H9 (cell line): ENCODE results near the gene HBG2. TPM values are rescaled to one million over a fixed set of nuclear protein-coding genes. Genes with fewer than 3 reads are reported as not detected.

Experiments
- DNase-seq: peaks from one replicate; pipeline ENCODE4 v3.0.0-alpha.2; 2017
- H2AFZ ChIP-seq: one replicate; pipeline ENCODE4 v1.6.1; 2013; ENCODE audit warnings: mild to moderate bottlenecking, low read length, control low read depth, moderate library complexity
- H2AK5ac ChIP-seq: 2 replicates; pipeline ENCODE4 v1.6.1; 2013; ENCODE audit warnings: low read length, control low read depth, mixed read lengths; ENCODE audit not compliant: insufficient read length
- H2BK120ac ChIP-seq: one replicate; pipeline ENCODE4 v1.6.1; 2013; ENCODE audit warnings: low read depth, mild to moderate bottlenecking, low read length, control low read depth, inconsistent platforms; ENCODE audit not compliant: poor library complexity, severe bottlenecking
- H2BK12ac ChIP-seq: 2 replicates; pipeline ENCODE4 v1.6.1; 2013; ENCODE audit warnings: low read length, control low read depth, mixed read lengths, low read depth; ENCODE audit not compliant: insufficient read length
- H2BK15ac ChIP-seq: 2 replicates; pipeline ENCODE4 v1.6.1; 2013; ENCODE audit warnings: low read depth, low read length, control low read depth
- H2BK20ac ChIP-seq: one replicate; pipeline ENCODE4 v1.6.1; 2013; ENCODE audit warnings: low read depth, mild to moderate bottlenecking, low read length, control low read depth, inconsistent platforms; ENCODE audit not compliant: poor library complexity, severe bottlenecking
- H2BK5ac ChIP-seq: 2 replicates; pipeline ENCODE4 v1.6.1; 2013; ENCODE audit warnings: low read length, control low read depth, mixed read lengths; ENCODE audit not compliant: insufficient read length
- H3K14ac ChIP-seq: 2 replicates; pipeline ENCODE4 v1.6.1; 2013; ENCODE audit warnings: low read length, control low read depth; ENCODE audit not compliant: insufficient read depth
- H3K18ac ChIP-seq: 2 replicates; pipeline ENCODE4 v1.6.1; 2013; ENCODE audit warnings: low read depth, mild to moderate bottlenecking, mixed read lengths, low read length, control low read depth; ENCODE audit not compliant: insufficient read length
- H3K23ac ChIP-seq: 2 replicates; pipeline ENCODE4 v1.6.1; 2013; ENCODE audit warnings: low read length, control low read depth, mixed read lengths, low read depth; ENCODE audit not compliant: insufficient read length
- H3K23me2 ChIP-seq: 2 replicates; pipeline ENCODE4 v1.6.1; 2013; ENCODE audit warnings: low read depth, mild to moderate bottlenecking, mixed read lengths, low read length, control low read depth; ENCODE audit not compliant: insufficient read length, poor library complexity, severe bottlenecking
- H3K27ac ChIP-seq: 2 replicates; pipeline ENCODE4 v1.5.1; 2013; ENCODE audit warnings: low read length, control low read depth, mixed read lengths, low read depth; ENCODE audit not compliant: insufficient read length
- H3K27me3 ChIP-seq: 2 replicates; pipeline ENCODE4 v1.6.1; 2013; ENCODE audit warnings: low read length, control low read depth, inconsistent platforms; ENCODE audit not compliant: insufficient read depth
- H3K4ac ChIP-seq: 2 replicates; pipeline ENCODE4 v1.6.1; 2013; ENCODE audit warnings: low read depth, mild to moderate bottlenecking, control low read depth, inconsistent platforms, low read length, moderate library complexity
- H3K4me1 ChIP-seq: 2 replicates; pipeline ENCODE4 v1.6.1; 2013; ENCODE audit warnings: low read length, control low read depth, inconsistent platforms; ENCODE audit not compliant: insufficient read depth
- H3K4me2 ChIP-seq: 2 replicates; pipeline ENCODE4 v1.6.1; 2013; ENCODE audit warnings: low read length, control low read depth, mixed read lengths; ENCODE audit not compliant: insufficient read length, insufficient read depth
- H3K56ac ChIP-seq: 2 replicates; pipeline ENCODE4 v1.6.1; 2013; ENCODE audit warnings: low read depth, mild to moderate bottlenecking, mixed read lengths, low read length, control low read depth; ENCODE audit not compliant: insufficient read length
- H3K79me1 ChIP-seq: 2 replicates; pipeline ENCODE4 v1.6.1; 2013; ENCODE audit warnings: low read depth, mild to moderate bottlenecking, moderate library complexity, low read length, control low read depth, inconsistent platforms; ENCODE audit not compliant: insufficient read depth, poor library complexity, severe bottlenecking
- H3K79me2 ChIP-seq: 2 replicates; pipeline ENCODE4 v1.6.1; 2013; ENCODE audit warnings: low read length, control low read depth, inconsistent platforms; ENCODE audit not compliant: insufficient read depth
- H3K9ac ChIP-seq: 2 replicates; pipeline ENCODE4 v1.6.1; 2013; ENCODE audit warnings: low read length, control low read depth, mixed read lengths; ENCODE audit not compliant: insufficient read length; ENCODE audit errors: extremely low read depth
- H3K9me3 ChIP-seq: one replicate; pipeline ENCODE4 v1.6.1; 2013; ENCODE audit warnings: low read depth, low read length, inconsistent platforms; ENCODE audit not compliant: control insufficient read depth
- H3T11ph ChIP-seq: one replicate; pipeline ENCODE4 v1.6.1; 2013; ENCODE audit warnings: mild to moderate bottlenecking, low read length, control low read depth, inconsistent platforms
- H4K20me1 ChIP-seq: one replicate; pipeline ENCODE4 v1.6.1; 2013; ENCODE audit not compliant: control insufficient read depth, insufficient read length, insufficient read depth
- H4K5ac ChIP-seq: 2 replicates; pipeline ENCODE4 v1.6.1; 2013; ENCODE audit warnings: low read depth, mild to moderate bottlenecking, mixed read lengths, low read length, control low read depth; ENCODE audit not compliant: insufficient read length
- H4K8ac ChIP-seq: replicated peaks from 2 replicates; pipeline ENCODE4 v1.6.1; 2013; ENCODE audit warnings: low read length, control low read depth, mixed read lengths, low read depth; ENCODE audit not compliant: insufficient read length
- H4K91ac ChIP-seq: 2 replicates; pipeline ENCODE4 v1.6.1; 2013; ENCODE audit warnings: low read depth, mild to moderate bottlenecking, moderate library complexity, mixed read lengths, low read length, control low read depth; ENCODE audit not compliant: insufficient read length
- H3K27ac Mint-ChIP-seq, 3 experiments: 2 replicates in 2 of 3; 3 replicates in 1 of 3; pipeline ENCODE4 v1.8.0; 2020 to 2021; ENCODE audit warnings: mixed read lengths in 3 of 3, mild to moderate bottlenecking in 1 of 3, moderate library complexity in 1 of 3
- H3K27me3 Mint-ChIP-seq: 2 replicates; pipeline ENCODE4 v1.8.0; 2021; ENCODE audit warnings: low read depth, mild to moderate bottlenecking, moderate library complexity, mixed read lengths
- H3K36me3 Mint-ChIP-seq, 3 experiments: 2 replicates in 2 of 3; 3 replicates in 1 of 3; pipeline ENCODE4 v1.8.0; 2020 to 2021; ENCODE audit warnings: low read depth in 3 of 3, mixed read lengths in 3 of 3; ENCODE audit not compliant: insufficient read depth in 1 of 3
- H3K4me1 Mint-ChIP-seq, 2 experiments: 2 replicates each; pipeline ENCODE4 v1.8.0; 2020; ENCODE audit warnings: mixed read lengths in 2 of 2
- H3K4me3 Mint-ChIP-seq, 2 experiments: 2 replicates in 1 of 2; 3 replicates in 1 of 2; pipeline ENCODE4 v1.8.0; 2020 to 2021; ENCODE audit warnings: mild to moderate bottlenecking in 2 of 2, mixed read lengths in 2 of 2, moderate library complexity in 1 of 2
- H3K9me3 Mint-ChIP-seq, 2 experiments: 2 replicates in 1 of 2; 3 replicates in 1 of 2; pipeline ENCODE4 v1.8.0; 2020; ENCODE audit warnings: mild to moderate bottlenecking in 2 of 2, mixed read lengths in 2 of 2, moderate library complexity in 1 of 2
- WGBS: extraction: QIAGEN DNeasy Blood & Tissue Kit; methylation state at CpG from one replicate; pipeline ENCODE4 v1.1.7; 2013; ENCODE audit warnings: missing lambda C conversion rate, low lambda C conversion rate, mixed read lengths; ENCODE audit not compliant: insufficient read length; ENCODE audit errors: extremely low coverage; 5-methylcytosine and 5-hydroxymethylcytosine counted together
- total RNA-seq: library from RNA; stranded (reverse); gene quantifications from 2 replicates; pipeline ENCODE4 v1.2.1, GENCODE V29; 2021
- TF ChIP-seq, protein P1 (sequence below): fragments of 200-600 bp; sonication (generic); conservative IDR thresholded peaks from 3 replicates; pipeline ENCODE4 v1.8.0; 2021; ENCODE audit warnings: antibody characterized with exemption, mild to moderate bottlenecking

HBG2 gene
- total RNA-seq, 1 experiment from 2014 or later = not detected

DNA sequence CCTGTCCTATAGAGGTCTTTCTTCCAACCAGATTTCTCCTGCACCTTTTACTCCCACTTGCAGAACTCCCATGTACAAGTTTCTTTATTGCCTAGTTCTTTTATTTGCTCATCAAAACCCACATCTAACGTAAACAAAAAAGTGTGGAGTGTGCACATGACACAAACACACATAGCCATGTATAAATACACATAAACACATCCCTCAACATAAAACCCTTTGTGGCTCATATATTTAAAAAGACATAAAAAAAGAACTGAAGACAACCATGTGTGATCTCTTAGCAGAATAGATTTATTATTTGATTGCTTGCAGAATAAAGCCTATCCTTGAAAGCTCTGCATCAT lies 1.7 kb downstream of the HBG2 start:
- H2BK15ac ChIP-seq = no peak overlapping the region
- no peaks in the 10 kb centered on the region for H3K23me2 ChIP-seq
- no peak overlapping the region for H4K8ac ChIP-seq
- no peak overlapping the region for H3K18ac ChIP-seq
- no peak overlapping the region for H2BK5ac ChIP-seq
- H3K79me1 ChIP-seq = no peaks in the 10 kb centered on the region
- TF ChIP-seq, protein P1, sequence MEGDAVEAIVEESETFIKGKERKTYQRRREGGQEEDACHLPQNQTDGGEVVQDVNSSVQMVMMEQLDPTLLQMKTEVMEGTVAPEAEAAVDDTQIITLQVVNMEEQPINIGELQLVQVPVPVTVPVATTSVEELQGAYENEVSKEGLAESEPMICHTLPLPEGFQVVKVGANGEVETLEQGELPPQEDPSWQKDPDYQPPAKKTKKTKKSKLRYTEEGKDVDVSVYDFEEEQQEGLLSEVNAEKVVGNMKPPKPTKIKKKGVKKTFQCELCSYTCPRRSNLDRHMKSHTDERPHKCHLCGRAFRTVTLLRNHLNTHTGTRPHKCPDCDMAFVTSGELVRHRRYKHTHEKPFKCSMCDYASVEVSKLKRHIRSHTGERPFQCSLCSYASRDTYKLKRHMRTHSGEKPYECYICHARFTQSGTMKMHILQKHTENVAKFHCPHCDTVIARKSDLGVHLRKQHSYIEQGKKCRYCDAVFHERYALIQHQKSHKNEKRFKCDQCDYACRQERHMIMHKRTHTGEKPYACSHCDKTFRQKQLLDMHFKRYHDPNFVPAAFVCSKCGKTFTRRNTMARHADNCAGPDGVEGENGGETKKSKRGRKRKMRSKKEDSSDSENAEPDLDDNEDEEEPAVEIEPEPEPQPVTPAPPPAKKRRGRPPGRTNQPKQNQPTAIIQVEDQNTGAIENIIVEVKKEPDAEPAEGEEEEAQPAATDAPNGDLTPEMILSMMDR = no peak
- Mint-ChIP-seq H3K36me3 (no peaks in the 10 kb centered on the region; a peak in 1 of 7 replicates), H3K27ac (no peak overlapping the region), H3K9me3 (no peaks in the 10 kb centered on the region; a peak in 1 of 5 replicates), H3K4me1 (peaks cover 11% of the 10 kb centered on the region in 2 experiments), H3K27me3 (peaks cover 35% of the 10 kb centered on the region), H3K4me3 (no peak overlapping the region)
- no peak overlapping the region for H3K23ac ChIP-seq
- DNase-seq = no peak
- no CpG with 5 or more reads among the region's 1 CpG for WGBS
- no peak overlapping the region for H3K9ac ChIP-seq
- no peak overlapping the region for H3K4me2 ChIP-seq
- no peak overlapping the region for H3K4ac ChIP-seq
- H2BK120ac ChIP-seq = no peak overlapping the region
- H4K91ac ChIP-seq = no peak overlapping the region
- no peaks in the 10 kb centered on the region for H3K79me2 ChIP-seq
- no peak overlapping the region for H2AFZ ChIP-seq
- no peak overlapping the region for H2BK12ac ChIP-seq
- H3K4me1 ChIP-seq = no peaks in the 10 kb centered on the region
- no peak overlapping the region for H3K14ac ChIP-seq
- H3K27me3 ChIP-seq = no peaks in the 10 kb centered on the region; the same call in 1 of the 2 replicates
- no peak overlapping the region for H3K27ac ChIP-seq
- no peak overlapping the region for H4K5ac ChIP-seq
- H2BK20ac ChIP-seq = no peak overlapping the region
- H3T11ph ChIP-seq = no peak overlapping the region
- H3K56ac ChIP-seq = no peak overlapping the region
- no peak overlapping the region for H2AK5ac ChIP-seq
- H4K20me1 ChIP-seq = no peaks in the 10 kb centered on the region
- H3K9me3 ChIP-seq = no peaks in the 10 kb centered on the region
